KMS-11 (cell line): ENCODE measurements around the gene PHETA2.
A peak's percentile ranks its signal among the peaks of the same experiment; 100 is the strongest.
"Not testable (repeated sequence)": the region's sequence is repeated elsewhere in the genome, so short reads cannot be mapped to it uniquely, and the experiment has no call there.

Experiments used
- H2AFZ ChIP-seq: fragments of 200-600 bp; sonication (generic); 2 replicates; pipeline ENCODE4 v1.6.1; 2016; ENCODE audit warnings: antibody characterized with exemption, mixed run types, low read depth
- H3K27ac ChIP-seq: fragments of 200-600 bp; sonication (generic); 2 replicates; pipeline ENCODE4 v1.6.1; 2016; ENCODE audit warnings: mild to moderate bottlenecking, mixed run types
- H3K27me3 ChIP-seq: fragments of 200-600 bp; sonication (generic); 2 replicates; pipeline ENCODE4 v1.6.1; 2017; ENCODE audit warnings: mild to moderate bottlenecking, low read depth, mixed run types, moderate library complexity; ENCODE audit not compliant: insufficient read depth
- H3K36me3 ChIP-seq: fragments of 200-600 bp; sonication (generic); 2 replicates; pipeline ENCODE4 v1.6.1; 2017; ENCODE audit warnings: mild to moderate bottlenecking, mixed run types; ENCODE audit not compliant: insufficient read depth
- H3K4me1 ChIP-seq: fragments of 200-600 bp; sonication (generic); 2 replicates; pipeline ENCODE4 v1.6.1; 2016; ENCODE audit warnings: mild to moderate bottlenecking, low read depth, mixed run types; ENCODE audit not compliant: poor library complexity, severe bottlenecking
- H3K4me2 ChIP-seq: fragments of 200-600 bp; sonication (generic); 2 replicates; pipeline ENCODE4 v1.7.0; 2016; ENCODE audit warnings: mild to moderate bottlenecking, mixed run types
- H3K4me3 ChIP-seq: fragments of 200-600 bp; sonication (generic); IDR thresholded peaks from 2 replicates; pipeline ENCODE4 v1.6.1; 2017; ENCODE audit warnings: low read depth, low read length, mixed read lengths; ENCODE audit not compliant: insufficient read depth
- H3K79me2 ChIP-seq: fragments of 200-600 bp; sonication (generic); 2 replicates; pipeline ENCODE4 v1.6.1; 2016; ENCODE audit warnings: low read depth, mixed run types; ENCODE audit not compliant: insufficient read depth
- H3K9ac ChIP-seq: fragments of 200-600 bp; sonication (generic); 2 replicates; pipeline ENCODE4 v1.6.1; 2016; ENCODE audit warnings: mild to moderate bottlenecking, mixed run types
- H4K20me1 ChIP-seq: fragments of 200-600 bp; sonication (generic); 2 replicates; pipeline ENCODE4 v1.6.1; 2016; ENCODE audit warnings: mild to moderate bottlenecking, mixed run types; ENCODE audit not compliant: insufficient read depth
- TF ChIP-seq, protein P1 (sequence below): fragments of 200-600 bp; sonication (generic); conservative IDR thresholded peaks from 2 replicates; pipeline ENCODE4 v1.6.1; 2017; ENCODE audit warnings: low read depth, mild to moderate bottlenecking, antibody characterized with exemption, low read length, moderate library complexity, mixed read lengths

Gene PHETA2

DNA sequence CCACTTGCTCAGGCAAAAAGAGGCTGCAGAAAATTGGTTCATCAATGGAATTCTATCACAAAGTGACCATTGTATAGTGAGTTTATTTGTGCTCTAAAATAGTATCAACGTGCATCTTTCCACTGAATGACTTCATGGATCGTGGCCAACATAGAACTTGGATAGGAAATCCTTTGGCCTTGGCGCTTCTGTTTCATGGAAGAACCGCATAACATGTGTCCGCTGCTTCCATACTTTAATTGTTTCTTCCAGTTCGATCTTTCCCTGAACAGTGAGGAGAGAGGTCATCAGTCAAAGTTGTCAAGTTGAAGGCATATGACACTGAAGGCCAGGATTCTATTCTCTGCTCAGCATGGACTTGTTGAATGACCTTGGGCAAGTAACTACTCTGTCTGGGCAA is 12.0 kb downstream of the PHETA2 start:
- TF ChIP-seq, protein P1, sequence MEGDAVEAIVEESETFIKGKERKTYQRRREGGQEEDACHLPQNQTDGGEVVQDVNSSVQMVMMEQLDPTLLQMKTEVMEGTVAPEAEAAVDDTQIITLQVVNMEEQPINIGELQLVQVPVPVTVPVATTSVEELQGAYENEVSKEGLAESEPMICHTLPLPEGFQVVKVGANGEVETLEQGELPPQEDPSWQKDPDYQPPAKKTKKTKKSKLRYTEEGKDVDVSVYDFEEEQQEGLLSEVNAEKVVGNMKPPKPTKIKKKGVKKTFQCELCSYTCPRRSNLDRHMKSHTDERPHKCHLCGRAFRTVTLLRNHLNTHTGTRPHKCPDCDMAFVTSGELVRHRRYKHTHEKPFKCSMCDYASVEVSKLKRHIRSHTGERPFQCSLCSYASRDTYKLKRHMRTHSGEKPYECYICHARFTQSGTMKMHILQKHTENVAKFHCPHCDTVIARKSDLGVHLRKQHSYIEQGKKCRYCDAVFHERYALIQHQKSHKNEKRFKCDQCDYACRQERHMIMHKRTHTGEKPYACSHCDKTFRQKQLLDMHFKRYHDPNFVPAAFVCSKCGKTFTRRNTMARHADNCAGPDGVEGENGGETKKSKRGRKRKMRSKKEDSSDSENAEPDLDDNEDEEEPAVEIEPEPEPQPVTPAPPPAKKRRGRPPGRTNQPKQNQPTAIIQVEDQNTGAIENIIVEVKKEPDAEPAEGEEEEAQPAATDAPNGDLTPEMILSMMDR = no peak
- no peaks in the 10 kb centered on the region; the same call in 1 of the 2 replicates for H3K36me3 ChIP-seq
- H4K20me1 ChIP-seq = no peaks in the 10 kb centered on the region

DNA sequence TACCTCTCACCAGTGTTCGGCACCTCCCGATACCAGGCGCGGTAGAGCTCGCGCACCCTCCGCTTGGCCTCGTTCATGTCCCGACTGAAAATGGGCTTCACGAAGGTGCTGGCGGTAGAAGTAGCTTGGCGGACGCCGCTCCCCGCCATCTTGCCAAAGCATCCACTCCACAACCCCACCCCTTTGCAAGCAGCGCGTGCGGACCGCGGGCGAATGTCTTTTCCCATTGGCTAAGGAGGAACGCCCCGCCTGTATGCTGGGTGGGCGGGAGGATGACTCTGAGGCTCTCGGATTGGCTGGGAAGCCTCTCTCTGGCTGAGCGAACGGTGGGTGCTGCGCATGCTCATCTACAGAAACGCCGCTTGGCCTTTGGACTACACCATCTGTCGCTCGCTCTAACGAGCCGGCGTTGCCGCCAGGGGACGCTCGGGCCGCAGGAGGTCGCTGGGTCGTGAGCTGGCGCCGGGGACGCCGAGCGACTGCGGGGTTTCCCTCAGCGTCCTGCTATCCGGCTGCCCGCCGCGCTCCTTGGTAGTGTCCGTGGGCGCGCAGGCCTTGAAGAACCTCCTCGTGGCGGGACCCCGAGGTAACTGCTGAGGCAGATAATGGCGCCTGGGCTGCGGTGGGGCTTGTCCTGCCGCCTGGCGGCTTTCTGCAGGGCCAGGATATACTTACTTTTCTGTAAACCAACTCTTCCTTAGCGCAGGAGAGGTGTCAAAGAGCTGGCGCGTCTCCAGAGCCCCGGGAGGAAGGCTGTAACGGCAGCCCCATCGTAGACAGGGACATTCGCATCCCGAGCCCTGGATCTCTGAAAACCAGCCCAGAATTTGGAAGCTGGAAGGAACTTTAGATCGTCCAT is 16.8 kb downstream of the PHETA2 start, which contains the start of gene NDUFA6:
Gene NDUFA6 (minus strand): TSS at position 177 of the 859 bp plus-strand sequence. CDS start 28 bp downstream, at position 149.
- H3K36me3 ChIP-seq = no peaks in the 10 kb centered on the region
- H3K4me3 ChIP-seq = peak within 1 kb of the TSS; percentile 35
- peaks cover 26% of the 10 kb centered on the region for H3K79me2 ChIP-seq
- H3K4me2 ChIP-seq = peak within 1 kb of the TSS; percentile 63
- H3K9ac ChIP-seq = peak within 1 kb of the TSS; percentile 97
- H3K27me3 ChIP-seq = no peaks in the 10 kb centered on the region
- peak within 1 kb of the TSS; percentile 89 for H2AFZ ChIP-seq
- TF ChIP-seq, protein P1 = peak; percentile 79
- H4K20me1 ChIP-seq = no peaks in the 10 kb centered on the region
- peaks cover 14% of the 10 kb centered on the region for H3K4me1 ChIP-seq
- peak within 1 kb of the TSS; percentile 95 for H3K27ac ChIP-seq

More for the DNA sequence above, 12.0 kb downstream of the PHETA2 start:
- no peak overlapping the region for H2AFZ ChIP-seq
- no peak overlapping the region for H3K27ac ChIP-seq
- H3K4me2 ChIP-seq = no peak overlapping the region
- no peak overlapping the region for H3K4me3 ChIP-seq
- no peaks in the 10 kb centered on the region for H3K27me3 ChIP-seq
- no peak overlapping the region for H3K9ac ChIP-seq
- H3K4me1 ChIP-seq = peaks cover 10% of the 10 kb centered on the region
- H3K79me2 ChIP-seq = peaks cover 27% of the 10 kb centered on the region

DNA sequence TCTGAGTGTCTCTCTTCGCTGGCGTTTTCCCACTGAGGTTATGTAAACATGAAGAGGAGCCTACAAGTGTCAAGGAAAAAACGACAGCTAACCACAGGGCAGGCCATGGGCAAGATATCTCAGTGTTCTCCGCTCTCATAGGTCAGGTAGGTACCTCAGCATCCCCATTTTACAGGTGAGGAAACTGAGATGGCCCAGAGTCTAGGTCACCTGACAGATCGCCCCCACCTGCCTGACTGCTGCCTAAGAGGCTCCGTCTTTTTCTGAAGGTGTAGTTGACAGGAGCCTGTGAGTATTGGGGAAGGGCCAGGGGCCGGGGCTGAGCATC is 17.4 kb downstream of the PHETA2 start:
- Histone ChIP-seq H3K4me2 (peak overlapping the region; percentile 53), H4K20me1 (no peaks in the 10 kb centered on the region), H3K27me3 (no peaks in the 10 kb centered on the region), H3K4me1 (peaks cover 14% of the 10 kb centered on the region), H3K27ac (peak overlapping the region; percentile 95; the same call in 1 of the 2 replicates), H3K79me2 (peaks cover 26% of the 10 kb centered on the region), H3K4me3 (no peak overlapping the region), H2AFZ (peak overlapping the region; percentile 89), H3K9ac (peak overlapping the region; percentile 97; the same call in 1 of the 2 replicates), H3K36me3 (no peaks in the 10 kb centered on the region)
- TF ChIP-seq, protein P1 = no peak

DNA sequence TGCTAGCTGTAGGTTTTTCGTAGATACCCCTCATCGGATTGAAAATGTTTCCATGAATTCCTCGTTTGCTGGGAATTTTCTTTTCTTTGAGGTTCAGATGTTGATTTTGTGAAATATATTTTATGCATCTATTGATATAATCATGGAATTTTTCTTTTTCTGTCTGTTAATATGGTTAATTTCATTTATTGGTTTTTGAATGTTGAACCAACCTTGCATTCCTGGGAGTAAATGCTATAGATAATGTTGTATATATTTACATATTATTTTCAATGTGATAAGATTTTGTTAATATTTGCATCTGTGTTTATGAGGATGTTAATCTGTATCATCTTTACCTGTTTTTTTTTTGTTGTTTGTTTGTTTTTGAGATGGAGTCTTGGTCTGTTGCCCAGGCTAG is 27.2 kb downstream of the PHETA2 start:
- Histone ChIP-seq H2AFZ (no peak overlapping the region), H3K27ac (no peak overlapping the region), H3K9ac (no peak overlapping the region), H3K4me1 (no peaks in the 10 kb centered on the region), H3K4me2 (no peak overlapping the region), H4K20me1 (no peaks in the 10 kb centered on the region), H3K27me3 (no peaks in the 10 kb centered on the region), H3K79me2 (no peaks in the 10 kb centered on the region), H3K4me3 (no peak overlapping the region), H3K36me3 (no peaks in the 10 kb centered on the region)
- TF ChIP-seq, protein P1 = no peak

DNA sequence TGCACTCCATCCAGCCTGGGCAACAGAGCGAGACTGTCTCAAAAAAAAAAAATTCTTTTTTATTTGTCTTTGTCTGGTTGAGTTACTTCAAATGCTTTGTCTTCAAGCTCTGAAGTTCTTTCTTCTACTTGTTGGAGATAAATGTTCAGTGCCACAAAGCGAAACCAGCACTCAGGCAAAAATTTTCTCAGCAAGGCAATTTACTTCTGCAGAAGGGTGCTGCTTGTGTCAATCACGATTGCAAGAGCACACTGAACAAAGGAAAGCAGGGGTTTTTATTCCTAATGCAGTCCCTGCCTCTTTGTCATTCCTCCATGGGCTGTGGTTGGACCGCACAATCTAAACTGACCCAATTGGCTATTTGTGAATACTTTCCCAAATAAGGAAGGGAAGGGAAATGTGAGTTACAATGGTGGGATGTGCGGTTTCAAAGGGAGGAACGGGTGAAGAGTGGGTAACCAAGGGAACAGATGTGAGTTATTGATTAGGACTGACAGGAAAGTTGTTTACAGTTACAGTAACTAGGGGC is 30.3 kb downstream of the PHETA2 start:
- not testable (repeated sequence) for H3K79me2 ChIP-seq, H3K27ac ChIP-seq, H3K9ac ChIP-seq, H2AFZ ChIP-seq, H3K4me3 ChIP-seq, H3K4me1 ChIP-seq, H3K4me2 ChIP-seq, H3K27me3 ChIP-seq, H3K36me3 ChIP-seq, H4K20me1 ChIP-seq
